HG03280 (cell line): ENCODE data around the gene SCART1.

ENCODE experiments used
- ATAC-seq: cut with Tn5 transposase; IDR thresholded peaks from one replicate; pipeline ENCODE4 v1.9.1; 2021; ENCODE audit warnings: mild to moderate bottlenecking, moderate library complexity; ENCODE audit not compliant: unreplicated experiment

SCART1 gene

GRCh38 chr10:133454204-133454893 lies 604 bp downstream of the SCART1 start:
- no peak for ATAC-seq

GRCh38 chr10:133455196-133455595 lies 1.5 kb downstream of the SCART1 start:
- ATAC-seq: no peak

DNA sequence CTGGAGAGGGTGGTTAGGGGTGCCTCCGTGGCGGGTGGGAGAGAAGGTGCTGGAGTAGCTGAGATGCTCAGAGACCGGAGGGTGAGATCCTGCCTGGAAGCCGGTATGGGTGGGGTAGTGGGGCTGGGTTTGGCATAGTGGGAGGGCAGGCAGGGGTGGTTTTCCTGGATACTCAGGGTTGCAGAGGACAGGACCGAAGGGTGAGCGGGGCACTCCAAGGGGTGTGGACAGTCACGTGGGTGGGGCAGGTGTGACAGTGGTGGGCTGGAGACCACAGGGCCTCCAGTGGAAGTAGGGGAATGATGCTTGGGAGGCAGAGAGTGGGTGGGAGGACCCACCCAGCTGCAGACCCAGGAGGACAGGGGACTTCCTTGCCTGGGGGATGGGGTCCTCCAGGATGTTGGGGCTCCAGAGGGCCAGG lies 1.9 kb downstream of the SCART1 start:
- no peak for ATAC-seq

DNA sequence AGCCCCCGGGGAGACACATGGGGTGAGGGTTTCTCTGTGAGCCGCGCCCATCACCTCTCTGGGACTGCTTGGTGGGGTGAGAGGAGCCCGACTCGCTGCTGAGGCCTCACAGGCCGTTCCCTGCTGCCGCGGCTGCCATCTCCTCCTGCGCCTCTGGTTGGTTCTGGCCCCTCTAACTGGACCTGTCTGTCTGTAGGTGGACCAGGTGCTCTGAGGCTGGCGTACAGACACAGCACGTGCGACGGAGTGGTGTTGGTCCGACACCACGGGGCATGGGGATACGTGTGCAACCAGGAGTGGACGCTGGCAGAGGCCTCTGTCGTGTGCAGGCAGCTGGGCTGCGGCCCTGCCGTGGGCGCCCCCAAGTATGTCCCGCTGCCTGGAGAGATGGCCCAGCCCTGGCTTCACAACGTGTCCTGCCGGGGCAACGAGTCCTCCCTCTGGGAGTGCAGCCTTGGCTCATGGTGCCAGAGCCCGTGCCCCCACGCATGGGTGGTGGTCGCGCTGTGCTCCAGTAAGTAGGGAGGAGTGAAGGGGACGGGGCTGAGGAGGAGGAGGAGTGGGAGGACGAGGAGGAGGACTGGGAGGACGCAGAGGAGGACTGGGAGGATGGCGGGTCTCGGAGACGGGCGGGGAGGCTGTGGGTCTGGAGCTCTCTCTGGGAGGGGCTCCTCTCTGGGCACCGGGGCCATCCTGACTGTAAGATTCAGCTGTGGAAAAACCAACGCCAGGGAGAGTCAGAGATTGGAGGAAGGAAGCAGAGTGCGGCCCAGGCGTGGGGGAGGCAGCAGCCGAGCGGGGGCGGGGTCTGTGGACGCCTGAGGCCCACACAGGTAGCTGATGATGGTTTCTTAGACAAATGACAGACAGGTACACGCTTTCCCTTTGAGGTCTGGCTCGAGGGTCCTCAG lies 2.6 kb downstream of the SCART1 start:
- ATAC-seq: no peak

- ATAC-seq: no peak
Observed at GRCh38 chr10:133457100-133457841, 3.5 kb downstream of the SCART1 start.

DNA sequence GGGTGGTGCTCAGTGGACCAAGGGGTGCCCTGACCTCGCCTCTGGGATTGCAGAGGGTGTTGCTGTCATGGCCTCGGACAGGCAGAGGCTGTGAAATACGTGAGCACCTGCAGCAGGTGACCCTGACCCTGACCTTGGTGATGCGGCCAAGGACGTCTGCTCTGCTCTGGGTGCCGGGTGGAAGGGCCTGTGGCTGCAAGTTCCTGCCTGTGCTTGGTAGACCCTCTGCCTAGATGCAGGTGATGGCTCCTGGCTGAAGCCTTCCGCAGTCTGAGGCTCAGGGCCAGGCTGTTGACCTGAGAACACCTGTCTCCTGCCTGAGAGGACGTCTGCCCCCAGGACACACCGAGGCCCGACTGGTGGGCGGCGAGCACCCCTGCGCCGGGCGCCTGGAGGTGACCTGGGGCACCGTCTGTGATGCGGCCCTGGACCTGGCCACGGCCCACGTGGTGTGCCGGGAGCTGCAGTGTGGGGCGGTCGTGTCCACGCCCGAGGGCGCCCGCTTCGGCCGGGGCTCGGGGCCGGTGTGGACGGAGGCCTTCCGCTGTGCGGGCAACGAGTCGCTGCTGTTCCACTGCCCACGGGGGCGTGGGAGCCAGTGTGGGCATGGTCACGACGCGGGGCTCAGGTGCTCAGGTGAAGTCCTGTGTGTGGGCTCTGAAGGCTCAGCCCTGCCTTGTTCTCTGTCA lies 4.4 kb downstream of the SCART1 start:
- ATAC-seq: no peak

DNA sequence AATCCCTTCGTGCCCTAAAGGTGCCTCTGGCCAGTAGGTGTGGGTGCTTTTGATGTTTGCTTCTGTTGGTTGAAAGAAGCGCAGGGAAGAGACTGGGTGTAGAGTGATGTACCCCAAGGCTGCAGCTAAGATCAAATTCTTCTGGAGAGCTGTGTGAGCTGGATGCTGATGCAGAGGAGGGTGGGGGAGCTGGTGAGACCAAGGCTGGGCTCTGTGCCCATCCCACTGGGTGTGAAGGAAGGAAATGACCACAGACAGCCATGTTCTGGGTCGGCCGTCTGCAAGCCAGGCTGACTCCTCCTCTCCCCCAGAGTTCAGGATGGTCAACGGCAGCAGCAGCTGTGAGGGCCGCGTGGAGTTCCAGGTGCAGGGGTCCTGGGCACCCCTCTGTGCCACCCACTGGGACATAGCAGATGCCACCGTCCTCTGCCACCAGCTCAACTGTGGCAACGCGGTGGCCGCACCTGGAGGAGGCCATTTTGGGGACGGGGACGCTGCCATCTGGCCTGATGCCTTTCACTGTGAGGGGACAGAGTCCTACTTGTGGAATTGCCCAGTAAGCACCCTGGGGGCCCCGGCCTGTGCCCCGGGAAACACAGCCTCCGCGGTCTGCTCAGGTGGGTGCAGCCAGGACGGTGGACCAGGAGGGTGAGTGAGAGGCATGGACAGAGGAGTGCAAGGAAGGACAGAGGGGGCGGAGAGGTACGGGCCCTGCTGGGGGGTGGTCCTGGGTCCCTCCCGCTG lies 5.1 kb downstream of the SCART1 start:
- no peak for ATAC-seq

GRCh38 chr10:133459454-133460207 lies 5.9 kb downstream of the SCART1 start:
- no peak for ATAC-seq

DNA sequence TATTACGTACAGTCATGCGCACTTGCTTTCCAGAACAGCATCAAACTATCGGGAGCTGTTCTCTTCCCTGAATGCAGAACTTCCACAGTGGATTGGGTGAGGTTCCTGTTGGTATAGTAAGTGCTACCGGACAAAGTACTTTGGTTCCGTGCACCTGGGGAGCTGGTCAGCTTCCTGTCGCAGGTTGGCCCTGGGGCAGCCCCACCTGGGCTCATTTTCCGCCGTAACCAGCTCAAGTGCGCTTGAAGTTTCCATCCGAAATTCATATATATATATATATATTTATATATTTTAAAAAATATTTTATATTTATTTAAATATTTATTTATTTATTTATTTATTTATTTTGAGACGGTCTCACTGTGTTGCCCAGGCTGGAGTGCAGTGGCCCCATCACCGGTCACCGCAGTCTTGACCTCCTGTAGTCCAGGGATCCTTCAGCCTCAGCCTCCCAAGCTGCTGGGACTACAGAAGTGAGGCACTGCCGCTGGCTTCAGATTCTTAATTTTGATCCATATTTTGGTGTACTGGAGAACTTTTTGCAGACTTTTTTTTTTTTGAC lies 6.5 kb downstream of the SCART1 start:
- no peak for ATAC-seq

- ATAC-seq: no peak
Observed at GRCh38 chr10:133461027-133461426, 7.3 kb downstream of the SCART1 start.

DNA sequence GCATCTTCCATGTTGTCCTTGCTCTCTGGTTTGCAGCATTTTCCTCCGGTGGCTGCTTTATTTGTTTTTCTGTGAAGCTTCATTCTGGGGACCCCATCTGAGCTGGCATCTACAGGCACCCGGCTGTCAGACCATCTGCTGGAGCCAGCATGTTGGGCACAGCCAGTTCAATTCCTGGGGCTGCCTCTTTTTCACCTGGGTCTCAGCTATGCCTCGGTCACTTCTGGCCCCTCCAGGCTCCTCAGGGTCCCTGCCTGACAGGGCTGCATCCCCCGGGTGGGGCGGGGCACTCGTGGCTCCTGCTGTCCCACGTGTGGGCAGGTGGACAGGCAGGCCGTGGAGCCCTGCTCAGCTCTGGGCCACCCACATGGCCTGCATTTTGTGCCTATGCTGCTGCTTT lies 8.1 kb downstream of the SCART1 start:
- ATAC-seq: no peak

DNA sequence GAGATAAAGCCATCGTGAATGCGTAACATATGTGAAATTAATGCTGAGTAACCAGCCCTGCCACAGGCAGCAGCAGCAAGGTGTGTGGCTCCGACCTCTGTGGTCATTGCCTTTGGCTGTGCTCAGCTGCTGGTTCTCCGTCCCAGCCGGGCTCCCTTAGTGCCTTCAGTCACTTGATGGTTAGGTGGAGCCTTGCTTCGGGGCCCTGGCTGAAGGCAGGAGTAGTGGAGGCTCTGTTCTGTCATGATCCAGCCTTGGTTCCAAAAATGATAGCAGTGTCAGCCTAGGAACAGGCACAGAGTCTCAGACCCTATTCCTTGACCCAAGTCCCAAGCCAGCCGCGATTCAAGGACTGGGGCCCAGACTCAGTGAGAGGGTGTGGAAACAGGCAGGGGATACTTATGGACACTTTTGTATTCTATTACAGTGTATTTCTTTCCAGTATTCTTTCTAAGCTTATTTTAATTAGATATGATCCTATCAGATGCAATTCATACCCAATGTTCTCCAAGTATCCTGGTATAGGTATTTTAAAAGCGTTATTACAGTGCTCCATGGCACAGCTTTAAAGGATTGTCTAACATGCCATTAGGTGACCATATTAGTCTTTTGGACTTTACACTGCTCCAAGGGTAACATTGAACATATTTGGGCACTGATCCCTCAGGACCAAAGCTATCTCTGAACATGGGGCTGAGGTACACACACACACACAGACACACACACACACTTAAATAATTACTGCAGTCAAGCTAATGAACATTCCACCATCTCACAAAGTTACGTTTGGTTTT lies 9.0 kb downstream of the SCART1 start:
- no peak for ATAC-seq

DNA sequence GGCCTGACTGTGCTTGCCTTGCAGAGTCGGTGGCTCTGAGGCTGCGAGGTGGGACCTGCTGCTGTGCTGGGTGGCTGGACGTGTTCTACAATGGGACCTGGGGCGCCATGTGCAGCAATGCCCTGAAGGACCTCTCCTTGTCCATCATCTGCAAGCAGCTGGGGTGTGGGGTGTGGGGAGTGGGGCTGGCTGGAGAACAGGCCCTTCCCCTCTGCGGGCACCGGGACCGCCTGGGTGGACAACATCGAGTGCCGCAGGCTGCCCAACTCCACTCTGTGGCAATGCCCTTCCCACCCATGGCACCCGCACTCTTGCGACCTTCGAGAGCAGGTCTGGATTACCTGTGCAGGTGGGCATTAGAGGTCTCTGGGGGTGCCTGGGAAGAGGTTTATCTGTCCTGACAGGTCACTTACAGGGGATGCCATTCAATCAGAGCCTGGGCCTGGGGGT lies 10.9 kb downstream of the SCART1 start:
- no peak for ATAC-seq

GRCh38 chr10:133465191-133465949 lies 11.6 kb downstream of the SCART1 start:
- no peak for ATAC-seq

- ATAC-seq: no peak
Observed at GRCh38 chr10:133465950-133466474, 12.3 kb downstream of the SCART1 start.

DNA sequence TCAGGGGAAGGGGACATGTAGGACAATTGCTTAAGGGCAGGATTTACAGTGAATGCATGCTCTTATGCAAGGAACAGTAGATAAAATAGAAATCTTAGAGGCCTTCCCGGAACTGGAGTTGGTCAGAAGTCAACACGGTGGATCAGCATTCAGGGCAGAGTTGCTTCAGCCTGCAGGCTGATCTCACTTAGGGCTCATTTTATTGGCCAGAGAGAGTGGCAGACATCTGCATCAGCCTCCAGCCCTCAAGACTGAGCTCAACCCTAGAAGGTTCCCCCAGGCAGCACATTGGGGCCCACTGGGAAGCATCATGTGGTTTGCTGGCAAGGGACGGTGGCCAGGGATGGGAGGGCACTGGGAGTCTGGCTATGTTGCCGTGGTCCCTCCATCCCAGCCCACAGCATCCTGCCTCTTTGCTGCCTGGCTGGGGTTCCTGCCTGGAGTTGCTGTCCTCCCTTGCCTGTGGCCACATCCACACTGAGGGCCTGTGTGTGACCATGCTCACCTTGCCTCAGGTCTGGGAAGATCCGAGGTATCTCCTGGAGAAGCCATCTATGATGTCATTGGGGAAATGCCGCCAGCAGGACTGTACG lies 13.0 kb downstream of the SCART1 start:
- no peak for ATAC-seq
